Mesendoderm (in vitro differentiated cells): ENCODE data around the gene GPN1.
"Not testable (repeated sequence)": the region's sequence is repeated elsewhere in the genome, so short reads cannot be mapped to it uniquely, and the experiment has no call there.

Experiments used
- DNase-seq: peaks from one replicate; pipeline ENCODE4 v3.0.0; 2013
- H2AK5ac ChIP-seq: 2 replicates; pipeline ENCODE4 v1.6.1; 2013; ENCODE audit warnings: low read length, inconsistent platforms
- H2BK120ac ChIP-seq: 2 replicates; pipeline ENCODE4 v1.6.1; 2013; ENCODE audit warnings: low read depth, mild to moderate bottlenecking, low read length, moderate library complexity, mixed read lengths
- H2BK15ac ChIP-seq: replicated peaks from 2 replicates; pipeline ENCODE4 v1.6.1; 2013; ENCODE audit warnings: low read depth, mild to moderate bottlenecking, moderate library complexity
- H2BK5ac ChIP-seq: 2 replicates; pipeline ENCODE4 v1.6.1; 2013; ENCODE audit warnings: low read length, inconsistent platforms
- H3K18ac ChIP-seq: 2 replicates; pipeline ENCODE4 v1.6.1; 2013; ENCODE audit warnings: mild to moderate bottlenecking, low read length, mixed read lengths
- H3K23ac ChIP-seq: one replicate; pipeline ENCODE4 v1.6.1; 2013; ENCODE audit warnings: low read length
- H3K27ac ChIP-seq: 2 replicates; pipeline ENCODE4 v1.5.1; 2013; ENCODE audit warnings: low read depth, mild to moderate bottlenecking, inconsistent platforms, low read length, moderate library complexity
- H3K27me3 ChIP-seq: 2 replicates; pipeline ENCODE4 v1.6.1; 2013; ENCODE audit warnings: low read length, control low read depth, mild to moderate bottlenecking, inconsistent platforms; ENCODE audit not compliant: insufficient read depth, poor library complexity
- H3K36me3 ChIP-seq: 2 replicates; pipeline ENCODE4 v1.6.1; 2013; ENCODE audit warnings: low read length, inconsistent platforms; ENCODE audit not compliant: control insufficient read depth, insufficient read depth
- H3K4ac ChIP-seq: one replicate; pipeline ENCODE4 v1.6.1; 2013; ENCODE audit warnings: low read depth, mild to moderate bottlenecking, low read length, moderate library complexity
- H3K4me1 ChIP-seq: 2 replicates; pipeline ENCODE4 v1.6.1; 2013; ENCODE audit warnings: low read depth, low read length, inconsistent platforms; ENCODE audit not compliant: control insufficient read depth
- H3K4me2 ChIP-seq: 2 replicates; pipeline ENCODE4 v1.6.1; 2013; ENCODE audit warnings: low read length
- H3K4me3 ChIP-seq: 2 replicates; pipeline ENCODE4 v1.5.1; 2013; ENCODE audit warnings: mild to moderate bottlenecking, low read length
- H3K56ac ChIP-seq: one replicate; pipeline ENCODE4 v1.6.1; 2013; ENCODE audit warnings: low read length
- H3K79me1 ChIP-seq: 2 replicates; pipeline ENCODE4 v1.6.1; 2013; ENCODE audit warnings: low read length, inconsistent platforms
- H3K79me2 ChIP-seq: 2 replicates; pipeline ENCODE4 v1.6.1; 2013; ENCODE audit warnings: mild to moderate bottlenecking, low read length; ENCODE audit not compliant: control insufficient read depth, insufficient read depth
- H3K9ac ChIP-seq: 2 replicates; pipeline ENCODE4 v1.6.1; 2013; ENCODE audit warnings: low read length, inconsistent platforms
- H4K5ac ChIP-seq: one replicate; pipeline ENCODE4 v1.6.1; 2013; ENCODE audit warnings: low read length
- H4K8ac ChIP-seq: one replicate; pipeline ENCODE4 v1.6.1; 2013; ENCODE audit warnings: low read depth, mild to moderate bottlenecking, control low read depth, low read length, moderate library complexity
- WGBS: extraction: QIAGEN DNeasy Blood & Tissue Kit; methylation state at CpG from one replicate; pipeline ENCODE4 v1.1.7; 2013; ENCODE audit warnings: low lambda C conversion rate, missing lambda C conversion rate; ENCODE audit not compliant: insufficient coverage; ENCODE audit errors: extremely low coverage; 5-methylcytosine and 5-hydroxymethylcytosine counted together

Gene GPN1

DNA sequence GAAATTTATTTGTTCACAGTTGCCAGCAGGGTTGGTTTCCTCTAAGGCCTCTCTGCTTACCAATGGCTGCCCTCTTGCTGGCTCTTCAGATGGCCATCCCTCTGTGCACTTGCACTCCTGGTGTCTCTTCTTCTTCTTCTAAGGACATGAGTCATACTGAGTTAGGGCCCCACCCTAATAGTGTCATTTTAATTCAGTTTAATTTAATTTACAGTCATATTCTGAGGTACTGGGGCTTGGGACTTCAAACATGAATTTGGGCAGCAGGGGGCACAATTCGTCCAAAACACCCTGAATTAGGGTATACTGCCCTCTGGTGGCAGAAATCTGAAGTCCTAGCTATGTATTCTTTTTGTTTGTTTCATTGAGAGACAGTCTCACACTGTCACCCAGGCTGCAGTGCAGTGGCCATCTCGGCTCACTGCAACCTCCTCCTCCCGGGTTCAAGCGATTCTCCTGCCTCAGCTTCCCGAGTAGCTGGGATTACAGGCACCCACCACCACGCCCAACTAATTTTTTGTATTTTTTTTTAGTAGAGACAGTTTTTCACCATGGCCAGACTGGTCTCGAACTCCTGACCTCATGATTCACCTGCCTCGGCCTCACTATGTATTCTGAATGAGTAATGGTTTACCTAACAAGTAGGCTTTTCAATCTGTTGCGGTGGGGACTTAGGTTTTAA is 54.7 kb downstream of the GPN1 start:
- no CpG with 5 or more reads among the region's 9 CpGs for WGBS
- H2AK5ac ChIP-seq = no peak overlapping the region
- no peak overlapping the region for H3K23ac ChIP-seq
- H2BK5ac ChIP-seq = no peak overlapping the region
- no peak overlapping the region for H3K56ac ChIP-seq
- peak overlapping the region; percentile 12 for H3K4ac ChIP-seq
- H3K9ac ChIP-seq = no peak overlapping the region
- H3K79me2 ChIP-seq = no peaks in the 10 kb centered on the region
- H3K36me3 ChIP-seq = peaks cover 3% of the 10 kb centered on the region
- H3K4me2 ChIP-seq = no peak overlapping the region
- no peak overlapping the region for H4K5ac ChIP-seq
- no peak overlapping the region for H3K18ac ChIP-seq
- H3K4me1 ChIP-seq = no peaks in the 10 kb centered on the region
- no peak overlapping the region for H2BK120ac ChIP-seq
- H4K8ac ChIP-seq = peak overlapping the region; percentile 56
- no peak overlapping the region for H3K27ac ChIP-seq
- H3K79me1 ChIP-seq = no peaks in the 10 kb centered on the region
- H3K4me3 ChIP-seq = no peak overlapping the region
- H3K27me3 ChIP-seq = no peaks in the 10 kb centered on the region
- H2BK15ac ChIP-seq = no peak overlapping the region
- peak; percentile 96 for DNase-seq

DNA sequence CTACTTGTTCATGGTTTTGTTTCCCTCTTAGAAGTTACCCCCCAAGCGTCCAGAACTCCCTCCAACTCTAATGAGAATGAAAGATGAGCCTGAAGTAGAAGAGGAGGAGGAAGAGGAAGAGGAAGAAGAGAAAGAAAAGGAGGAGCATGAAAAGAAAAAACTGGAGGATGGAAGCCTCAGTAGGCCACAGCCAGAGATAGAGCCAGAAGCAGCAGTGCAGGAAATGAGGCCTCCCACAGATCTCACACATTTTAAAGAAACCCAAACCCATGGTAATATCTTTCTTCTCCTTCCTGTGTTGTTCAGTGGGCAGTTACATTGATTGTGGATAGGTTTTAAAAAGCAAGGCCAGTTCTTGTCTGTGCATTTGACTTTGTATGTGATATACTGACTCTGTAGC is 56.2 kb downstream of the GPN1 start:
- H3K9ac ChIP-seq, H3K27ac ChIP-seq, H3K4me1 ChIP-seq, H2BK120ac ChIP-seq, H3K79me2 ChIP-seq, H3K56ac ChIP-seq, H3K4me2 ChIP-seq, DNase-seq, H2BK15ac ChIP-seq, H3K36me3 ChIP-seq, H3K4ac ChIP-seq, H3K27me3 ChIP-seq, H3K4me3 ChIP-seq, H3K23ac ChIP-seq, H2AK5ac ChIP-seq, H4K5ac ChIP-seq, H4K8ac ChIP-seq, H3K18ac ChIP-seq, H2BK5ac ChIP-seq, H3K79me1 ChIP-seq: not testable (repeated sequence)
- no CpG with 5 or more reads among the region's 1 CpG for WGBS

DNA sequence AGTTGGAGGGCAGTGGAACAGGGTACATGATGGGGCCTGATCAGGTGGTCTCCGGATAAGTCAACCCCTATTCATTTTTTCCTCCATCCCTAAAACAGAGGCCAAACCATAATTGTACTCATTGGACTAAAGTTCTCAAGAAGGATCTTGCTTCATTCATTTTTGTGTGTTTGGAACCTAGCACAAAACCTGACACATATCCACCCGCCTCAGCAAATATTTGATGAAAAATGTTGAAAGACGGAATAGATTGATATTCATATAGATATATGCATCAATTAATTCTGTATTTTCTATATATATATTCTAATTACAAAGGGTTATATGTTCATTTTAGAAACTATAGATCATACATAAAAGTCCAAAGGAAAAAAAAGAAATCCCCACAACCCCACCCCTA is 56.7 kb downstream of the GPN1 start:
- no peak overlapping the region for H3K4me2 ChIP-seq
- H4K5ac ChIP-seq = no peak overlapping the region
- no peak overlapping the region for H2AK5ac ChIP-seq
- no peak overlapping the region for H3K9ac ChIP-seq
- H3K79me1 ChIP-seq = no peaks in the 10 kb centered on the region
- H2BK120ac ChIP-seq = no peak overlapping the region
- no CpG with 5 or more reads among the region's 3 CpGs for WGBS
- H2BK15ac ChIP-seq = no peak overlapping the region
- H3K79me2 ChIP-seq = no peaks in the 10 kb centered on the region
- H3K36me3 ChIP-seq = peaks cover 3% of the 10 kb centered on the region
- H3K4me3 ChIP-seq = no peak overlapping the region
- H3K23ac ChIP-seq = no peak overlapping the region
- no peak overlapping the region for H3K18ac ChIP-seq
- no peaks in the 10 kb centered on the region for H3K27me3 ChIP-seq
- H4K8ac ChIP-seq = no peak overlapping the region
- no peak overlapping the region for H2BK5ac ChIP-seq
- no peak overlapping the region for H3K27ac ChIP-seq
- DNase-seq = no peak
- H3K4ac ChIP-seq = no peak overlapping the region
- H3K56ac ChIP-seq = no peak overlapping the region
- H3K4me1 ChIP-seq = no peaks in the 10 kb centered on the region

DNA sequence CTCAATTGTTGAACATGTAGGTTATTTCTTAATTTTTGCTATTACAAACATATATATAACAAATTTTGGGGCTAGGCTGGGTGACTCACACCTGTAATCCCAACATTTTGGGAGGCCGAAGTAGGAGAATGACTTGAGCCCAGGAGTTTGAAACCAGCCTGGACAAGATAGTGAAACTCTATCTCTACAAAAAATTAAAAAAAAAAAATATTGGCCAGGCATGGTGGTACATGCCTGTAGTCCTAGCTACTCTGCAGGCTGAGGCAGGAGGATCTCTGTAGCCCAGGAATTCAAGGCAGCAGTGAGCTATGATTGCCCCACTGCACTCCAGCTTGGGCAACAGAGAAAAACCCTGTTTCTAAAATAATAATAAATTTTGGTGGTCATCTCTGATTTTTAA is 58.4 kb downstream of the GPN1 start:
- H2BK120ac ChIP-seq = no peak overlapping the region
- H4K8ac ChIP-seq = no peak overlapping the region
- H4K5ac ChIP-seq = no peak overlapping the region
- H3K4me3 ChIP-seq = no peak overlapping the region
- no peaks in the 10 kb centered on the region for H3K79me2 ChIP-seq
- H3K79me1 ChIP-seq = no peaks in the 10 kb centered on the region
- H3K36me3 ChIP-seq = peaks cover 3% of the 10 kb centered on the region
- no peak overlapping the region for H3K56ac ChIP-seq
- H3K27me3 ChIP-seq = no peaks in the 10 kb centered on the region
- H3K4ac ChIP-seq = no peak overlapping the region
- no peak overlapping the region for H2AK5ac ChIP-seq
- no peak overlapping the region for H2BK5ac ChIP-seq
- no peak overlapping the region for H3K4me2 ChIP-seq
- H3K9ac ChIP-seq = no peak overlapping the region
- no CpG with 5 or more reads among the region's 1 CpG for WGBS
- H3K23ac ChIP-seq = no peak overlapping the region
- no peaks in the 10 kb centered on the region for H3K4me1 ChIP-seq
- H2BK15ac ChIP-seq = no peak overlapping the region
- H3K27ac ChIP-seq = no peak overlapping the region
- no peak overlapping the region for H3K18ac ChIP-seq
- no peak for DNase-seq

DNA sequence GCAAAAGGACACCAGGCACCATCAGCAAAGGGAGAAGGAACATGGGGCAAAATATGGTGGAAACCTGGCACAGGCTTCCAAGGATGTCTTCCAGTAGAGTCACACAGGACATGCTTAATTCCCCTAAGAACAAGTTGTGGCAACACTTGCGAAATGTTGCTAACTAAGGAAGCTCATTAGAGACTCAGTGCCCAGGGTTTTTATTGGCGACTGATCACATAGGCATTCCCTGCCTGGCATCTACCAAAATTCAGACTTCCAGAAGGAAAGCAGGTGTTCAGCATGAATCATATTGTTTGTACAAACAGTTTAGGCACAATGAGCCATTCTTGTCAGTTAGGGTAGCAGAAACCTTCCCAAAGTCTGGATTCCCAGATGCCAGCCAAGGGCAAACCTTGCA is 60.6 kb downstream of the GPN1 start:
- no peak for DNase-seq
- Histone ChIP-seq H3K4me1 (no peaks in the 10 kb centered on the region), H3K4ac (no peak overlapping the region), H3K27me3 (no peaks in the 10 kb centered on the region), H2BK120ac (no peak overlapping the region), H3K79me2 (no peaks in the 10 kb centered on the region), H3K56ac (no peak overlapping the region), H4K5ac (no peak overlapping the region), H3K4me2 (no peak overlapping the region), H3K18ac (no peak overlapping the region), H3K27ac (no peak overlapping the region), H3K79me1 (no peaks in the 10 kb centered on the region), H4K8ac (no peak overlapping the region), H3K23ac (no peak overlapping the region), H3K36me3 (peaks cover 3% of the 10 kb centered on the region), H2BK5ac (no peak overlapping the region), H3K4me3 (no peak overlapping the region), H3K9ac (no peak overlapping the region), H2BK15ac (no peak overlapping the region), H2AK5ac (no peak overlapping the region)
- WGBS = no CpG with 5 or more reads among the region's 2 CpGs

DNA sequence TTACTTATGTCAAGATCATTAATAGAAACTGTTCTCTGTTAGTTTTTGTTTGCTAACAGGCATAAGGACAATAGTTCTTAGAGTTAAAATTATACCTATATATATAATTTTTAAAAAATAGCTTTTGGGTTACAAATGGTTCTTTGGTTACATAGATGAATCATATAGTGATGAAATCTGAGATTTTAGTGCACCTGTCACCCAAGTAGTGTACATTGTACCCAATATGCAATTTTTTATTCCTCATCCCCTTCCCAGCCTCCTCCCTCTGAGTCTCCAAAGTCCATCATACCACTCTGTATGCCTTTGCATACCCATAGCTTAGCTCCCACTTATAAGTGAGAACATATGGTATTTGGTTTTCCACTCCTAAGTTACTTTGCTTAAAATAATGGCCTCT is 61.2 kb downstream of the GPN1 start:
- H2BK120ac ChIP-seq = no peak overlapping the region
- no peak overlapping the region for H3K23ac ChIP-seq
- no peak overlapping the region for H3K27ac ChIP-seq
- no peak overlapping the region for H3K18ac ChIP-seq
- H3K4me1 ChIP-seq = no peaks in the 10 kb centered on the region
- H3K36me3 ChIP-seq = peaks cover 3% of the 10 kb centered on the region
- H3K4ac ChIP-seq = no peak overlapping the region
- H3K27me3 ChIP-seq = no peaks in the 10 kb centered on the region
- H3K56ac ChIP-seq = no peak overlapping the region
- no peak overlapping the region for H3K4me3 ChIP-seq
- H4K8ac ChIP-seq = no peak overlapping the region
- no peaks in the 10 kb centered on the region for H3K79me2 ChIP-seq
- H2AK5ac ChIP-seq = no peak overlapping the region
- DNase-seq = no peak
- no peak overlapping the region for H2BK5ac ChIP-seq
- H3K79me1 ChIP-seq = no peaks in the 10 kb centered on the region
- no peak overlapping the region for H4K5ac ChIP-seq
- H3K4me2 ChIP-seq = no peak overlapping the region
- H3K9ac ChIP-seq = no peak overlapping the region
- H2BK15ac ChIP-seq = no peak overlapping the region
